HCT116 (cell line): ENCODE measurements around the gene PHF2. TPM values are rescaled to one million over a fixed set of nuclear protein-coding genes. Genes with fewer than 3 reads are reported as not detected.
"Not testable (repeated sequence)": the region's sequence is repeated elsewhere in the genome, so short reads cannot be mapped to it uniquely, and the experiment has no call there.

Source experiments
- ATAC-seq: fragments of 200-7000 bp; cut with Tn5 transposase; 2 replicates; pipeline ENCODE4 v1.9.1; 2020; ENCODE audit warnings: mild to moderate bottlenecking, moderate library complexity
- BruUV-seq: library from RNA; stranded (reverse); fragments of 400-500 nt; replicated peaks from 2 replicates; lab custom pipeline; 2021; lab: Mats Ljungman, UMichigan
- CTCF ChIA-PET: fragments of 300-600 bp; sonication (Branson Sonifier 250); formaldehyde crosslinking; loops from one replicate; lab custom pipeline; 2021; ENCODE audit warnings: antibody characterized with exemption; lab: Charles Lee
- POLR2A ChIA-PET: fragments of 300-600, 350-600 bp; sonication (Branson Sonifier 250); formaldehyde crosslinking; loops from one replicate; lab custom pipeline; 2021; ENCODE audit warnings: antibody characterized with exemption; lab: Charles Lee
- RAD21 ChIA-PET, 2 experiments: fragments of 300-600 bp; sonication (Branson Sonifier 250); formaldehyde crosslinking; loops; one replicate each; lab custom pipeline; 2023; ENCODE audit warnings: low total read pairs in 2 of 2; ENCODE audit not compliant: uncharacterized antibody in 2 of 2, unreplicated experiment in 2 of 2, low non-redundant PET in 1 of 2; lab: Charles Lee
- DNase-seq: peaks from one replicate; pipeline ENCODE4 v3.0.0-alpha.2; 2010; ENCODE audit warnings: low read depth, low spot score
- H2AFZ ChIP-seq: fragments of 200-600 bp; shearing (Covaris generic), sonication (generic); 2 replicates; pipeline ENCODE4 v1.6.1; 2017; ENCODE audit warnings: low read depth, mixed run types, mixed read lengths, antibody characterized with exemption, low read length; ENCODE audit not compliant: poor library complexity, severe bottlenecking
- H3K27ac ChIP-seq: 2 replicates; pipeline ENCODE4 v1.5.1; 2012; ENCODE audit warnings: low read depth, low read length
- H3K27me3 ChIP-seq: fragments of 200-600 bp; sonication (generic); 2 replicates; pipeline ENCODE4 v1.6.1; 2016; ENCODE audit warnings: mixed run types, low read length, mixed read lengths; ENCODE audit not compliant: insufficient read depth
- H3K36me3 ChIP-seq, 2 experiments: fragments of 200-500 bp in 1 of 2; fragments of 200-600 bp in 1 of 2; sonication (Bioruptor generic) in 1 of 2; sonication (generic) in 1 of 2; 2 replicates each; pipeline versions ENCODE4 v1.5.1 to v1.6.1; 2014 to 2016; ENCODE audit warnings: low read length in 2 of 2, inconsistent platforms in 1 of 2, mixed read lengths in 1 of 2, mixed run types in 1 of 2; ENCODE audit not compliant: insufficient read depth in 2 of 2, control insufficient read depth in 1 of 2
- H3K4me1 ChIP-seq, 2 experiments: fragments of 200-600 bp in 1 of 2; sonication (generic) in 1 of 2; 2 replicates each; pipeline versions ENCODE4 v1.5.1 to v1.6.1; 2012 to 2017; ENCODE audit warnings: low read length in 2 of 2, inconsistent platforms in 1 of 2, mild to moderate bottlenecking in 1 of 2, mixed read lengths in 1 of 2, mixed run types in 1 of 2, moderate library complexity in 1 of 2; ENCODE audit not compliant: insufficient read depth in 2 of 2, control insufficient read depth in 1 of 2
- H3K4me2 ChIP-seq: fragments of 200-600 bp; sonication (generic); 2 replicates; pipeline ENCODE4 v1.6.1; 2017; ENCODE audit warnings: mixed run types, low read length, mixed read lengths
- H3K4me3 ChIP-seq, 2 experiments: fragments of 200-600 bp in 1 of 2; sonication (generic) in 1 of 2; replicated peaks in 1 of 2; 2 replicates each; pipeline ENCODE4 v1.5.1; 2011 to 2016; ENCODE audit warnings: low read length in 2 of 2, control low read depth in 1 of 2, low read depth in 1 of 2, mild to moderate bottlenecking in 1 of 2, mixed read lengths in 1 of 2, mixed run types in 1 of 2
- H3K79me2 ChIP-seq: fragments of 200-600 bp; sonication (generic); 2 replicates; pipeline ENCODE4 v1.6.1; 2017; ENCODE audit warnings: mild to moderate bottlenecking, mixed run types, low read length, moderate library complexity, mixed read lengths; ENCODE audit not compliant: insufficient read depth
- H3K9ac ChIP-seq: fragments of 200-600 bp; sonication (generic); 2 replicates; pipeline ENCODE4 v1.6.1; 2016; ENCODE audit warnings: low read length, mixed read lengths
- H3K9me2 ChIP-seq: fragments of 200-600 bp; sonication (generic), shearing (Covaris generic); 2 replicates; pipeline ENCODE4 v1.6.1; 2017; ENCODE audit warnings: mixed run types, mild to moderate bottlenecking, moderate library complexity; ENCODE audit not compliant: insufficient read depth
- H3K9me3 ChIP-seq, 2 experiments: fragments of 200-500 bp in 1 of 2; fragments of 200-600 bp in 1 of 2; sonication (Bioruptor generic) in 1 of 2; sonication (generic) in 1 of 2; 2 replicates each; pipeline ENCODE4 v1.6.1; 2014 to 2017; ENCODE audit warnings: low read length in 2 of 2, mixed read lengths in 2 of 2, inconsistent platforms in 1 of 2, low read depth in 1 of 2, mild to moderate bottlenecking in 1 of 2, mixed run types in 1 of 2, moderate library complexity in 1 of 2; ENCODE audit not compliant: control insufficient read depth in 1 of 2, insufficient read depth in 1 of 2
- H4K20me1 ChIP-seq: fragments of 200-600 bp; sonication (generic), shearing (Covaris generic); 2 replicates; pipeline ENCODE4 v1.6.1; 2017; ENCODE audit warnings: mixed run types, mild to moderate bottlenecking, moderate library complexity; ENCODE audit not compliant: insufficient read depth
- ATF3 ChIP-seq: IDR thresholded peaks from 2 replicates; pipeline ENCODE4 v1.6.1; 2012
- CBX3 ChIP-seq: IDR thresholded peaks from 2 replicates; pipeline ENCODE4 v1.6.1; 2012; ENCODE audit warnings: low read depth
- CEBPB ChIP-seq: IDR thresholded peaks from 2 replicates; pipeline ENCODE4 v1.6.1; 2012; ENCODE audit warnings: low read depth
- EGR1 ChIP-seq: IDR thresholded peaks from 2 replicates; pipeline ENCODE4 v1.6.1; 2012; ENCODE audit warnings: low read depth
- ELF1 ChIP-seq: IDR thresholded peaks from 2 replicates; pipeline ENCODE4 v1.6.1; 2012; ENCODE audit warnings: low read depth, borderline replicate concordance
- EZH2 ChIP-seq: fragments of 200-600 bp; sonication (generic); IDR thresholded peaks from 2 replicates; pipeline ENCODE4 v1.6.1; 2017; ENCODE audit warnings: antibody characterized with exemption, mixed run types
- FOSL1 ChIP-seq: IDR thresholded peaks from 2 replicates; pipeline ENCODE4 v1.6.1; 2012; ENCODE audit warnings: low read depth
- JUND ChIP-seq: IDR thresholded peaks from 2 replicates; pipeline ENCODE4 v1.6.1; 2012
- MAX ChIP-seq: IDR thresholded peaks from 2 replicates; pipeline ENCODE4 v1.6.1; 2012
- POLR2A ChIP-seq: IDR thresholded peaks from 2 replicates; pipeline ENCODE4 v1.7.0; 2011; ENCODE audit warnings: borderline replicate concordance; ENCODE audit not compliant: insufficient read depth, insufficient read length; ENCODE audit errors: extremely low read depth
- POLR2AphosphoS5 ChIP-seq: IDR thresholded peaks from 2 replicates; pipeline ENCODE4 v1.6.1; 2011; ENCODE audit warnings: mild to moderate bottlenecking, low read depth, low read length, moderate library complexity
- REST ChIP-seq: IDR thresholded peaks from 2 replicates; pipeline ENCODE4 v1.6.1; 2012; ENCODE audit warnings: low read depth
- SIN3A ChIP-seq: IDR thresholded peaks from 2 replicates; pipeline ENCODE4 v1.6.1; 2012; ENCODE audit warnings: low read depth
- SP1 ChIP-seq: IDR thresholded peaks from 2 replicates; pipeline ENCODE4 v1.6.1; 2012; ENCODE audit warnings: low read depth
- SRF ChIP-seq: IDR thresholded peaks from 2 replicates; pipeline ENCODE4 v1.6.1; 2012; ENCODE audit warnings: low read depth
- TCF7L2 ChIP-seq: IDR thresholded peaks from 2 replicates; pipeline ENCODE4 v1.7.0; 2011; ENCODE audit warnings: borderline replicate concordance, inconsistent platforms; ENCODE audit not compliant: insufficient read depth, insufficient read length; ENCODE audit errors: extremely low read depth
- YY1 ChIP-seq: IDR thresholded peaks from 2 replicates; pipeline ENCODE4 v1.6.1; 2011; ENCODE audit warnings: low read length, low read depth, moderate library complexity, mild to moderate bottlenecking; ENCODE audit not compliant: insufficient replicate concordance; ENCODE audit errors: extremely low read depth
- ZNF274 ChIP-seq: fragments of 200-500 bp; sonication (Bioruptor generic); IDR thresholded peaks from 2 replicates; pipeline ENCODE4 v1.6.1; 2014; ENCODE audit warnings: mild to moderate bottlenecking, low read depth, low read length, inconsistent platforms
- intact Hi-C: fragments of 100-400 bp; cut with micrococcal nuclease; formaldehyde crosslinking; loops from 2 replicates; pipeline ENCODE4 v1.10.0; 2022
- total RNA-seq: library from RNA; stranded (reverse); gene quantifications from one replicate; pipeline ENCODE4 v1.2.1, GENCODE V29; 2021; ENCODE audit not compliant: unreplicated experiment

PHF2 gene
- total RNA-seq, 1 experiment from 2014 or later: 20.6 TPM

- POLR2A ChIA-PET, H3K27me3 ChIP-seq, RAD21 ChIA-PET, H3K27ac ChIP-seq, intact Hi-C loops, BruUV-seq, H2AFZ ChIP-seq, H3K4me3 ChIP-seq, H3K79me2 ChIP-seq, DNase-seq, H4K20me1 ChIP-seq, H3K9me2 ChIP-seq, H3K9ac ChIP-seq, H3K36me3 ChIP-seq, H3K9me3 ChIP-seq, ATAC-seq, CTCF ChIA-PET, H3K4me2 ChIP-seq, H3K4me1 ChIP-seq: not testable (repeated sequence)
Measured at GRCh38 chr9:93666439-93666784, 90.0 kb downstream of the PHF2 start.

- Histone ChIP-seq H2AFZ (no peak overlapping the region), H3K9me3 (no peaks in the 10 kb centered on the region; a peak in 1 of 4 replicates), H3K27ac (no peak overlapping the region), H3K4me3 (no peak overlapping the region), H3K9me2 (no peaks in the 10 kb centered on the region), H3K36me3 (no peaks in the 10 kb centered on the region; a peak in 1 of 4 replicates), H3K4me1 (no peaks in the 10 kb centered on the region), H3K79me2 (no peaks in the 10 kb centered on the region), H4K20me1 (no peaks in the 10 kb centered on the region), H3K27me3 (no peaks in the 10 kb centered on the region), H3K4me2 (no peak overlapping the region), H3K9ac (no peak overlapping the region)
- CTCF ChIA-PET: no interaction called here
- POLR2A ChIA-PET: no interaction called here
- ATAC-seq: no peak
- no peak for DNase-seq
- TF ChIP-seq YY1 (no peak), ATF3 (no peak), SIN3A (no peak), SRF (no peak), ZNF274 (no peak), ELF1 (no peak), SP1 (no peak), JUND (no peak), CBX3 (no peak), CEBPB (no peak), MAX (no peak), FOSL1 (no peak), POLR2A (no peak), REST (no peak), TCF7L2 (no peak), EGR1 (no peak), POLR2AphosphoS5 (no peak), EZH2 (no peak)
- RAD21 ChIA-PET: no interaction called here
- BruUV-seq: no TSS peak
- intact Hi-C loops: no loop called here
Measured at GRCh38 chr9:93667006-93667405, 90.6 kb downstream of the PHF2 start.
